ENCODE measurements around the gene AGPAT3. TPM values are rescaled to one million over a fixed set of nuclear protein-coding genes. Genes with fewer than 3 reads are reported as not detected.

AGPAT3 gene
- total RNA-seq, 4 donors from 2014 or later = 28.0 to 36.5 (median 32.2) TPM

DNA sequence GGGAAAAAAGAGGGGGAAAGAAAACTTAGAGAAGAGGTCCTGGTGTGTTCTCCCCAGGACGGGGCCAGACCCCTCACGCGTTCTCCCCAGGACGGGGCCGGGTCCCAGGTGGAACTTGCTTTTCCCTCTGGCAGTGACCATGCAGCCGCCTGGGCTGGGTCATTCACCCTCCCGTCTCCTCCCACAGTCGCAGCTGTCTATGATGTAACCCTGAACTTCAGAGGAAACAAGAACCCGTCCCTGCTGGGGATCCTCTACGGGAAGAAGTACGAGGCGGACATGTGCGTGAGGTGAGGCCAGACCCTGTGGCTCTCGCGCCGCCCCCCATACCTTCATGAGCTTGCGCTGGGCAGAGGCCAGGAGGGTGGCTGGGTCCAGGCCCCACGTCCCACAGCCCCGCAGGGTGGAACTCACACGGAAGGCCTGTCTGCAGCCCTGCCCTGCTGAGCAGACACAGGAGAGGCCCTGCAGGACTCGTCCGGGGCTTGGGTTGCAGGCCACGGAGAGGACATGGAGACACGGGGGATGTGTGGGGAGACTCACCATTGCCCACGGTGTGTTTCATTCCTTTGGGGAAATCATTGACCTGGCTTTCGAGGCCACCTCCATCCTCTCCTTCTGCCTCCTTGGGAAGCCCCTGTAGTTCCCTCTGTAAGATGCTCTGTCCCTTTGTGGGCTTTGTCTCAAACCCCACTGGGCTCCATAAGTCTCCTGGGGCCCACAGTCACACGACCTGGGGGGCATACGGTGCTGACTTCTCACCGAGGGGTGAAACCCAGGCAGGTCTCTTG is 106.4 kb downstream of the AGPAT3 start:
- WGBS = 91% methylated on average over 18 of the region's 29 CpGs
- peaks cover 0 to 12% (median 9%) of the 10 kb centered on the region in 4 donors for H3K4me1 ChIP-seq
- no peak overlapping the region for H3K4me3 ChIP-seq
- intact Hi-C loops (cut with DNase I) = no loop called here
- DNase-seq (ENCODE audit: extremely low spot score) = no peak
- no peaks in the 10 kb centered on the region for H3K27me3 ChIP-seq
- H3K27ac ChIP-seq (replicated peaks in 1 of 4) = no peak overlapping the region
- peaks cover 29 to 74% (median 71%) of the 10 kb centered on the region in 4 donors for H3K36me3 ChIP-seq
- no peak for TF ChIP-seq EP300 (IDR thresholded peaks at IDR 0.05)
- TF ChIP-seq POLR2A (IDR thresholded peaks at IDR 0.05; ENCODE audit: low read depth) = no peak
- TF ChIP-seq, protein P1, sequence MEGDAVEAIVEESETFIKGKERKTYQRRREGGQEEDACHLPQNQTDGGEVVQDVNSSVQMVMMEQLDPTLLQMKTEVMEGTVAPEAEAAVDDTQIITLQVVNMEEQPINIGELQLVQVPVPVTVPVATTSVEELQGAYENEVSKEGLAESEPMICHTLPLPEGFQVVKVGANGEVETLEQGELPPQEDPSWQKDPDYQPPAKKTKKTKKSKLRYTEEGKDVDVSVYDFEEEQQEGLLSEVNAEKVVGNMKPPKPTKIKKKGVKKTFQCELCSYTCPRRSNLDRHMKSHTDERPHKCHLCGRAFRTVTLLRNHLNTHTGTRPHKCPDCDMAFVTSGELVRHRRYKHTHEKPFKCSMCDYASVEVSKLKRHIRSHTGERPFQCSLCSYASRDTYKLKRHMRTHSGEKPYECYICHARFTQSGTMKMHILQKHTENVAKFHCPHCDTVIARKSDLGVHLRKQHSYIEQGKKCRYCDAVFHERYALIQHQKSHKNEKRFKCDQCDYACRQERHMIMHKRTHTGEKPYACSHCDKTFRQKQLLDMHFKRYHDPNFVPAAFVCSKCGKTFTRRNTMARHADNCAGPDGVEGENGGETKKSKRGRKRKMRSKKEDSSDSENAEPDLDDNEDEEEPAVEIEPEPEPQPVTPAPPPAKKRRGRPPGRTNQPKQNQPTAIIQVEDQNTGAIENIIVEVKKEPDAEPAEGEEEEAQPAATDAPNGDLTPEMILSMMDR (IDR thresholded peaks at IDR 0.05) = no peak
- TF ChIP-seq POLR2AphosphoS5 (IDR thresholded peaks at IDR 0.05) = no peak
- H3K9me3 ChIP-seq = no peaks in the 10 kb centered on the region

DNA sequence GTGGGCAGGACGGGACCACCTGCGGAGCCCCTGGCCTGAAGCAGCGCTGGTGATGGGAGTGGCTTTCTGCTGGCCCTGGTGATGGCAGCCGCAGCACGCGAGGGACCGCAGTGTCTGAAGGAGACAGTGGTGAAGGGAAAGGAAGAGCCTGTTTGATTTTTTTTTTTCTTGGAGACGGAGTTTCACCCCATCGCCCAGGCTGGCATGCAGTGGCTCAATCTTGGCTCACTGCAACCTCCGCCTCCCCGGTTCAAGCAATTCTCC is 106.9 kb downstream of the AGPAT3 start:
- intact Hi-C loops (cut with DNase I) = no loop called here
- H3K4me3 ChIP-seq = no peak overlapping the region
- H3K36me3 ChIP-seq = peaks cover 29 to 74% (median 67%) of the 10 kb centered on the region in 4 donors
- H3K4me1 ChIP-seq = peaks cover 0 to 12% (median 9%) of the 10 kb centered on the region in 4 donors
- TF ChIP-seq EP300 (IDR thresholded peaks at IDR 0.05) = no peak
- no peak for TF ChIP-seq POLR2AphosphoS5 (IDR thresholded peaks at IDR 0.05)
- TF ChIP-seq, protein P1 (IDR thresholded peaks at IDR 0.05) = no peak
- H3K27me3 ChIP-seq = no peaks in the 10 kb centered on the region
- WGBS = 93% methylated on average over 10 of the region's 11 CpGs
- H3K9me3 ChIP-seq = no peaks in the 10 kb centered on the region
- no peak for DNase-seq (ENCODE audit: extremely low spot score)
- H3K27ac ChIP-seq (replicated peaks in 1 of 4) = no peak overlapping the region

DNA sequence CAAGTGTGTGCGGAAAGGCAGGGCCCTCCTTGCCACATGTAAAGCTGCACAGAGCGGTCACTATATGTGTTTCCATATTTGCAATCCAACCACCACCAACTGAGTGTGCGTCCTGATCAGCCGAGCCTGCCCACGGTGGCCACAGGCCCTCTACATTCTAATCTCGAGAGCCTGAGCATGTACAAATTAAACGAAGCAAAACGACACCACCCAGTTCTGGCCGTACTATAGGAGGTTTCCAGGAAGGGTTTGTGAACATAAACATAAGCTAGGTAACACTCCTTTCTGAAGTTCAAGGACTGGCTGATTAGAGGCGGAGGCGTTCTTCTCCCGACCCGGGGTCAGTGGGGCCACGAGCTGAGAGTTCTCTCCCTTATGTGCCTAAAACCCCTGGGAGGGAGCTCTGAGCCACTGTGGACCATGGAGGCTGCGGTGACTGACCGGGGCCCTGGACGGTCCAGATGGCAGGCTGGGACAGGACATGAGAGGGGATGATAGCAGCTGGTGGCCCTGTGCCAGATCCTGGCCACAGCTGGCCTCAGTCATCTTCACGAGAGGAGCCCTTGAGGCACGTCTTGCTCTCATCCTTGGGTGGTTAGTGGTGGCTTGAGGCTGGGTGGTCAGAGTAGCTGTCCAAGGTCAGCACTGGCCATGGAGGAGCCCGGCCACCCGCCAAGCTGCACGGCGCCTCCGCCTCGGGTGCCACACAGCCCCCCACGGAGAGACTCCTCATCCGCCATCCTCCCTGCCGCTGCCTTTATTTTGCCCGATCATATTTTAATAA is 108.0 kb downstream of the AGPAT3 start:
- no peaks in the 10 kb centered on the region for H3K9me3 ChIP-seq
- H3K27me3 ChIP-seq = no peaks in the 10 kb centered on the region
- H3K4me1 ChIP-seq = peaks cover 0 to 12% (median 9%) of the 10 kb centered on the region in 4 donors
- peaks cover 29 to 76% (median 65%) of the 10 kb centered on the region in 4 donors for H3K36me3 ChIP-seq
- H3K4me3 ChIP-seq = no peak overlapping the region
- H3K27ac ChIP-seq (replicated peaks in 1 of 4) = no peak overlapping the region
- no peak for TF ChIP-seq EP300 (IDR thresholded peaks at IDR 0.05)
- no peak for TF ChIP-seq POLR2A (IDR thresholded peaks at IDR 0.05; ENCODE audit: low read depth)
- TF ChIP-seq, protein P1 (IDR thresholded peaks at IDR 0.05) = no peak
- TF ChIP-seq POLR2AphosphoS5 (IDR thresholded peaks at IDR 0.05) = no peak
- peak; percentile 92 for DNase-seq (ENCODE audit: extremely low spot score)
- intact Hi-C loops (cut with DNase I) = no loop called here
- WGBS = 67% methylated on average over 27 of the region's 29 CpGs

DNA sequence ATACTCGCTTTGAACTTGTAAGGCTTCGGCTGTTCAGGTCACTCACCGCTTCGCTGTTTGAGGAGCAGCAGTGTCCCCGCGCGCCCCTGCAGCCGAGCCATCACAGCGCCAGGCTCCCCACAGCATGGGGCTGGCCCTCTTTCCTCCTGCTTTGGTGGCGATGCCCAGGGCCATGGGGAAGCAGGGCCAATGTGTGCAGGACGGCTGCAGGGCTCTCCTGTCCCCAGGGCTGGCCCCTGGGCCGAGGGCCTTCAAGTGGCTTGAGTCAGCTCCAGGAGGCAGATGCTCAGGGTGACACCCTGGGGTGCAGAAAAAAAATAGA is 108.6 kb downstream of the AGPAT3 start:
- Histone ChIP-seq H3K9me3 (no peaks in the 10 kb centered on the region), H3K27me3 (no peaks in the 10 kb centered on the region), H3K36me3 (peaks cover 28 to 77% (median 66%) of the 10 kb centered on the region in 4 donors), H3K4me3 (no peak overlapping the region), H3K27ac (replicated peaks in 1 of 4) (no peak overlapping the region), H3K4me1 (peaks cover 0 to 12% (median 9%) of the 10 kb centered on the region in 4 donors)
- DNase-seq (ENCODE audit: extremely low spot score) = no peak
- intact Hi-C loops (cut with DNase I) = no loop called here
- TF ChIP-seq POLR2AphosphoS5 (IDR thresholded peaks at IDR 0.05) (no peak), POLR2A (IDR thresholded peaks at IDR 0.05; ENCODE audit: low read depth) (no peak), EP300 (IDR thresholded peaks at IDR 0.05) (no peak)
- TF ChIP-seq, protein P1 (IDR thresholded peaks at IDR 0.05) = no peak
- 91% methylated on average over 12 of the region's 12 CpGs for WGBS

Data from esophagus muscularis mucosa (tissue), 4 donors.